B cell (primary cell): ENCODE results near the gene TRPM8. TPM values are rescaled to one million over a fixed set of nuclear protein-coding genes. Genes with fewer than 3 reads are reported as not detected.

ENCODE experiments used
- ATAC-seq: fragments of 200-7000 bp; cut with Tn5 transposase; one replicate; pipeline ENCODE4 v1.10.0; 2021; ENCODE audit warnings: low read depth, mild to moderate bottlenecking, moderate number of reproducible peaks, moderate library complexity
- CTCF ChIA-PET: fragments of 350-600 bp; sonication (Branson Sonifier 250); formaldehyde crosslinking; loops from one replicate; lab custom pipeline; 2021; ENCODE audit warnings: antibody characterized with exemption, inconsistent platforms; lab: Charles Lee
- POLR2A ChIA-PET: fragments of 350-600 bp; sonication (Branson Sonifier 250); formaldehyde crosslinking; loops from one replicate; lab custom pipeline; 2021; ENCODE audit warnings: antibody characterized with exemption; lab: Charles Lee
- DNase-seq: peaks from one replicate; pipeline ENCODE4 v3.0.0; 2013
- H2AFZ ChIP-seq: 2 replicates; pipeline ENCODE4 v1.6.1; 2012; ENCODE audit warnings: mild to moderate bottlenecking, low read depth, low read length; ENCODE audit not compliant: insufficient read depth, poor library complexity, severe bottlenecking
- H3K27ac ChIP-seq, 2 donors: 1 replicate in 1 of 2; 2 replicates in 1 of 2; pipeline ENCODE4 v1.5.1; 2012 to 2013; ENCODE audit warnings: low read length in 2 of 2, mild to moderate bottlenecking in 2 of 2, moderate library complexity in 1 of 2
- H3K27me3 ChIP-seq, 4 experiments: fragments of 200-600 bp in 1 of 4; sonication (generic) in 1 of 4; replicated peaks in 1 of 4; 1 replicate in 2 of 4; 2 replicates in 2 of 4; pipeline versions ENCODE4 v1.6.1 to v1.7.0; 2013 to 2016; ENCODE audit warnings: low read length in 3 of 4, mild to moderate bottlenecking in 2 of 4, mixed read lengths in 1 of 4, moderate library complexity in 1 of 4; ENCODE audit not compliant: insufficient read depth in 4 of 4, control insufficient read depth in 3 of 4; ENCODE audit errors: control extremely low read depth in 1 of 4
- H3K36me3 ChIP-seq, 2 experiments: replicated peaks in 1 of 2; 1 replicate in 1 of 2; 2 replicates in 1 of 2; pipeline versions ENCODE4 v1.6.1 to v1.7.1; 2013; ENCODE audit warnings: low read length in 1 of 2; ENCODE audit not compliant: insufficient read depth in 2 of 2, control insufficient read depth in 1 of 2; ENCODE audit errors: control extremely low read depth in 1 of 2, extremely low read depth in 1 of 2
- H3K4me1 ChIP-seq, 2 donors: fragments of 200-600 bp in 1 of 2; sonication (generic) in 1 of 2; 1 replicate in 1 of 2; 2 replicates in 1 of 2; pipeline versions ENCODE4 v1.5.1 to v1.6.1; 2013 to 2017; ENCODE audit warnings: low read length in 2 of 2; ENCODE audit not compliant: control insufficient read depth in 2 of 2, insufficient read depth in 2 of 2
- H3K4me2 ChIP-seq: replicated peaks from 2 replicates; pipeline ENCODE3; 2012; ENCODE audit warnings: mild to moderate bottlenecking, low read depth, low read length; ENCODE audit not compliant: poor library complexity, severe bottlenecking
- H3K4me3 ChIP-seq, 5 experiments: fragments of 200-600 bp in 1 of 5; sonication (generic) in 1 of 5; 1 replicate in 3 of 5; 2 replicates in 2 of 5; pipeline versions ENCODE4 v1.5.1 to v1.7.0; 2011 to 2016; ENCODE audit warnings: low read length in 4 of 5, mild to moderate bottlenecking in 4 of 5, low read depth in 2 of 5, control low read depth in 1 of 5, moderate library complexity in 1 of 5; ENCODE audit not compliant: insufficient read depth in 1 of 5; ENCODE audit errors: control extremely low read depth in 1 of 5, extremely low read depth in 1 of 5
- H3K79me2 ChIP-seq: fragments of 200-600 bp; sonication (generic); one replicate; pipeline ENCODE4 v1.6.0; 2016; ENCODE audit warnings: low read length; ENCODE audit not compliant: control insufficient read depth, insufficient read depth
- H3K9ac ChIP-seq: fragments of 200-600 bp; sonication (generic); 2 replicates; pipeline ENCODE4 v1.6.1; 2017; ENCODE audit warnings: mild to moderate bottlenecking, low read length, moderate library complexity
- H3K9me3 ChIP-seq, 3 donors: one replicate each; pipeline versions ENCODE4 v1.6.1 to v1.7.1; 2013; ENCODE audit warnings: low read length in 2 of 3; ENCODE audit not compliant: control insufficient read depth in 2 of 3, insufficient read depth in 1 of 3; ENCODE audit errors: control extremely low read depth in 1 of 3
- H4K20me1 ChIP-seq: 2 replicates; pipeline ENCODE4 v1.6.0; 2012; ENCODE audit warnings: mild to moderate bottlenecking, low read length; ENCODE audit not compliant: insufficient read depth, control insufficient read depth, poor library complexity, severe bottlenecking
- H3K27ac Mint-ChIP-seq: one replicate; pipeline ENCODE4 v1.8.0; 2021; ENCODE audit warnings: mixed read lengths
- H3K27me3 Mint-ChIP-seq: one replicate; pipeline ENCODE4 v1.8.0; 2021; ENCODE audit warnings: mixed read lengths
- H3K4me1 Mint-ChIP-seq: one replicate; pipeline ENCODE4 v1.8.0; 2021; ENCODE audit warnings: mixed read lengths
- H3K4me3 Mint-ChIP-seq: one replicate; pipeline ENCODE4 v1.8.0; 2021; ENCODE audit warnings: mixed read lengths
- H3K9me3 Mint-ChIP-seq: one replicate; pipeline ENCODE4 v1.8.0; 2022; ENCODE audit warnings: mixed read lengths; ENCODE audit not compliant: insufficient read depth
- CTCF ChIP-seq: fragments of 200-600 bp; IDR thresholded peaks from one replicate; pipeline ENCODE4 v1.8.0; 2022; ENCODE audit warnings: antibody characterized with exemption, mild to moderate bottlenecking
- EZH2 ChIP-seq: IDR thresholded peaks from 2 replicates; pipeline ENCODE4 v1.6.1; 2012; ENCODE audit warnings: borderline replicate concordance, low read depth, mild to moderate bottlenecking, moderate library complexity, low read length; ENCODE audit not compliant: insufficient read depth, poor library complexity, severe bottlenecking
- WGBS: methylation state at CpG from one replicate; pipeline ENCODE4 v1.1.5; 2013; ENCODE audit warnings: missing lambda C conversion rate; ENCODE audit not compliant: insufficient coverage; 5-methylcytosine and 5-hydroxymethylcytosine counted together
- intact Hi-C: fragments of 100-400 bp; cut with micrococcal nuclease; formaldehyde crosslinking; loops from one replicate; pipeline ENCODE4 v1.10.0; 2022
- polyA plus RNA-seq: library from polyadenylated mRNA; depleted of rRNA; stranded (reverse); fragments of >200 nt; gene quantifications from 2 replicates; pipeline ENCODE4 v1.2.3, GENCODE V29; 2012
- total RNA-seq, 2 donors: library from RNA; stranded (reverse); fragments of 120-200 nt in 1 of 2; gene quantifications; 1 replicate in 1 of 2; 2 replicates in 1 of 2; pipeline versions ENCODE4 v1.2.3 to v1.2.4, GENCODE V29; 2013 to 2022

The TRPM8 gene
- total and polyA plus RNA-seq, 2 donors (not counting 1 experiment from before 2014, with no cell fraction given) = not detected

GRCh38 chr2:234024304-234024703 is 107.1 kb downstream of the TRPM8 start:
- no peak for DNase-seq
- H3K79me2 ChIP-seq = no peaks in the 10 kb centered on the region
- CTCF ChIA-PET = no interaction called here
- intact Hi-C loops = no loop called here
- 95% methylated on average over 29 of the region's 29 CpGs for WGBS
- Mint-ChIP-seq H3K4me3 (no peak overlapping the region), H3K27me3 (peaks cover 37% of the 10 kb centered on the region), H3K4me1 (peaks cover 17% of the 10 kb centered on the region), H3K27ac (no peak overlapping the region), H3K9me3 (peaks cover 4% of the 10 kb centered on the region)
- H3K9ac ChIP-seq = no peak overlapping the region
- no peaks in the 10 kb centered on the region for H3K36me3 ChIP-seq
- POLR2A ChIA-PET = no interaction called here
- H3K27me3 ChIP-seq = peaks cover 0 to 4% (median 1%) of the 10 kb centered on the region in 4 experiments
- H2AFZ ChIP-seq = no peak overlapping the region
- no peak overlapping the region for H3K4me3 ChIP-seq
- H3K27ac ChIP-seq = no peak overlapping the region
- H4K20me1 ChIP-seq = no peaks in the 10 kb centered on the region
- ATAC-seq = no peak
- H3K4me1 ChIP-seq = peaks cover 12% of the 10 kb centered on the region in 2 donors
- no peak overlapping the region for H3K4me2 ChIP-seq
- no peak for TF ChIP-seq CTCF
- no peak for TF ChIP-seq EZH2
- peaks cover 0 to 11% (median 1%) of the 10 kb centered on the region in 3 donors for H3K9me3 ChIP-seq

- Mint-ChIP-seq H3K9me3 (peaks cover 4% of the 10 kb centered on the region), H3K4me1 (peaks cover 17% of the 10 kb centered on the region), H3K27ac (peak overlapping the region; percentile 75), H3K4me3 (peak overlapping the region; percentile 80), H3K27me3 (peaks cover 38% of the 10 kb centered on the region)
- 16% methylated on average over 5 of the region's 10 CpGs for WGBS
- ChIA-PET POLR2A (interaction anchor here (0.7 kb wide), 1 partner anchor 1262 kb away, joined by 7 read pairs; no protein-coding TSS in a partner anchor), CTCF (interaction anchor here (1.2 kb wide), 1 partner anchor 475 kb away, joined by 3 read pairs; no protein-coding TSS in a partner anchor)
- no peak for TF ChIP-seq EZH2
- no peak for TF ChIP-seq CTCF
- Histone ChIP-seq H3K4me3 (peak overlapping the region in 4 of 5 experiments; percentile 24 to 66 (median 48)), H3K4me2 (peak overlapping the region; percentile 87), H4K20me1 (no peaks in the 10 kb centered on the region), H3K79me2 (no peaks in the 10 kb centered on the region), H3K4me1 (peaks cover 12% of the 10 kb centered on the region in 2 donors), H2AFZ (peak overlapping the region; percentile 89), H3K9me3 (peaks cover 0 to 11% (median 1%) of the 10 kb centered on the region in 3 donors), H3K36me3 (no peaks in the 10 kb centered on the region), H3K27ac (no peak overlapping the region), H3K27me3 (peaks cover 0 to 4% (median 2%) of the 10 kb centered on the region in 4 experiments), H3K9ac (peak overlapping the region; percentile 61)
- DNase-seq = peak; percentile 70
- intact Hi-C loops = no loop called here
- ATAC-seq = peak; percentile 73
Measured at GRCh38 chr2:234025466-234025865, 108.3 kb downstream of the TRPM8 start.
